H1 (cell line): ENCODE measurements around the gene NME3. TPM values are rescaled to one million over a fixed set of nuclear protein-coding genes. Genes with fewer than 3 reads are reported as not detected.

Experiments used
- CTCF ChIA-PET: fragments of 300-600 bp; sonication (Branson Sonifier 250); formaldehyde crosslinking; loops from one replicate; lab custom pipeline; 2021; ENCODE audit not compliant: partially characterized antibody; lab: Charles Lee
- POLR2A ChIA-PET: fragments of 300-600 bp; sonication (Branson Sonifier 250); formaldehyde crosslinking; loops from one replicate; lab custom pipeline; 2021; ENCODE audit warnings: inconsistent platforms; ENCODE audit not compliant: partially characterized antibody; lab: Charles Lee
- DNase-seq, 2 experiments: peaks; one replicate each; pipeline versions ENCODE4 v3.0.0 to v3.0.0-alpha.2; 2010 to 2022; ENCODE audit warnings: low spot score in 2 of 2, low read depth in 1 of 2, mixed read lengths in 1 of 2
- FAIRE-seq: peaks from 2 replicates; lab custom pipeline; 2011; peaks lifted over from hg19 to GRCh38; lab: Jason Lieb, UNC
- H2AFZ ChIP-seq: 2 replicates; pipeline ENCODE4 v1.8.1; 2012; ENCODE audit warnings: low read length, inconsistent platforms
- H2AK5ac ChIP-seq: 2 replicates; pipeline ENCODE4 v1.6.1; 2013; ENCODE audit warnings: low read depth, low read length
- H2BK120ac ChIP-seq: replicated peaks from 2 replicates; pipeline ENCODE3; 2013; ENCODE audit warnings: low read depth, low read length, inconsistent platforms
- H2BK12ac ChIP-seq: 2 replicates; pipeline ENCODE4 v1.6.1; 2013; ENCODE audit warnings: low read depth, low read length
- H2BK15ac ChIP-seq: 2 replicates; pipeline ENCODE4 v1.6.1; 2013; ENCODE audit warnings: low read length
- H2BK20ac ChIP-seq: 2 replicates; pipeline ENCODE4 v1.6.1; 2013; ENCODE audit warnings: low read length
- H2BK5ac ChIP-seq: 2 replicates; pipeline ENCODE4 v1.6.1; 2013; ENCODE audit warnings: low read depth, low read length
- H3K14ac ChIP-seq: 2 replicates; pipeline ENCODE4 v1.6.1; 2013; ENCODE audit warnings: inconsistent platforms; ENCODE audit not compliant: insufficient read length
- H3K18ac ChIP-seq: 2 replicates; pipeline ENCODE4 v1.6.1; 2013; ENCODE audit warnings: low read length; ENCODE audit errors: extremely low read depth
- H3K23ac ChIP-seq: 2 replicates; pipeline ENCODE4 v1.6.1; 2013; ENCODE audit warnings: inconsistent platforms; ENCODE audit not compliant: insufficient read length
- H3K23me2 ChIP-seq: 2 replicates; pipeline ENCODE4 v1.6.1; 2013; ENCODE audit warnings: low read depth, low read length
- H3K27ac ChIP-seq: 2 replicates; pipeline ENCODE4 v1.6.1; 2011; ENCODE audit warnings: low read depth, low read length, inconsistent platforms
- H3K27me3 ChIP-seq, 4 experiments: replicated peaks in 1 of 4; 1 replicate in 1 of 4; 2 replicates in 3 of 4; pipeline versions ENCODE4 v1.6.1 to v1.8.1; 2011 to 2013; ENCODE audit warnings: low read length in 3 of 4, mild to moderate bottlenecking in 3 of 4, inconsistent platforms in 2 of 4, mixed read lengths in 2 of 4, moderate library complexity in 1 of 4; ENCODE audit not compliant: control insufficient read depth in 3 of 4, insufficient read depth in 3 of 4; ENCODE audit errors: extremely low read depth in 1 of 4
- H3K36me3 ChIP-seq, 4 experiments: 2 replicates each; pipeline versions ENCODE4 v1.6.1 to v1.8.1; 2011 to 2013; ENCODE audit warnings: mild to moderate bottlenecking in 4 of 4, low read length in 3 of 4, moderate library complexity in 2 of 4, control low read depth in 1 of 4, inconsistent platforms in 1 of 4; ENCODE audit not compliant: insufficient read depth in 4 of 4, control insufficient read depth in 2 of 4
- H3K4ac ChIP-seq: replicated peaks from 2 replicates; pipeline ENCODE3; 2013; ENCODE audit warnings: low read length, low read depth, mixed read lengths, inconsistent platforms; ENCODE audit not compliant: insufficient read length
- H3K4me1 ChIP-seq, 4 experiments: replicated peaks in 1 of 4; 1 replicate in 1 of 4; 2 replicates in 3 of 4; pipeline versions ENCODE4 v1.6.1 to v1.8.1; 2011 to 2013; ENCODE audit warnings: low read length in 3 of 4, inconsistent platforms in 2 of 4, mixed read lengths in 1 of 4; ENCODE audit not compliant: insufficient read depth in 4 of 4, control insufficient read depth in 3 of 4
- H3K4me2 ChIP-seq, 2 experiments: 2 replicates each; pipeline versions ENCODE4 v1.6.1 to v1.8.1; 2011 to 2013; ENCODE audit warnings: low read depth in 2 of 2, low read length in 2 of 2, control low read depth in 1 of 2, inconsistent platforms in 1 of 2, mild to moderate bottlenecking in 1 of 2; ENCODE audit not compliant: insufficient read depth in 1 of 2
- H3K4me3 ChIP-seq, 4 experiments: fragments of 200-600, 300-600 bp in 1 of 4; sonication (generic), shearing (Covaris generic), sonication (Bioruptor Twin) in 1 of 4; 2 replicates each; pipeline versions ENCODE4 v1.5.1 to v1.8.1; 2011 to 2016; ENCODE audit warnings: low read length in 4 of 4, low read depth in 3 of 4, control low read depth in 2 of 4, inconsistent platforms in 2 of 4, mild to moderate bottlenecking in 2 of 4, mixed read lengths in 1 of 4, moderate library complexity in 1 of 4; ENCODE audit not compliant: insufficient read depth in 2 of 4; ENCODE audit errors: extremely low read depth in 1 of 4
- H3K56ac ChIP-seq: replicated peaks from 2 replicates; pipeline ENCODE3; 2013; ENCODE audit warnings: low read depth, mild to moderate bottlenecking, mixed read lengths, low read length, inconsistent platforms; ENCODE audit not compliant: insufficient read length
- H3K79me1 ChIP-seq: 2 replicates; pipeline ENCODE4 v1.6.1; 2013; ENCODE audit warnings: low read depth, low read length, control low read depth
- H3K79me2 ChIP-seq, 2 experiments: 2 replicates each; pipeline versions ENCODE4 v1.6.1 to v1.8.1; 2012 to 2013; ENCODE audit warnings: low read length in 2 of 2, mild to moderate bottlenecking in 2 of 2, inconsistent platforms in 1 of 2; ENCODE audit not compliant: insufficient read depth in 2 of 2, control insufficient read depth in 1 of 2
- H3K9ac ChIP-seq, 4 experiments: replicated peaks in 1 of 4; 1 replicate in 1 of 4; 2 replicates in 3 of 4; pipeline versions ENCODE4 v1.6.1 to v1.8.1; 2011 to 2013; ENCODE audit warnings: low read depth in 3 of 4, low read length in 3 of 4, control low read depth in 2 of 4, mild to moderate bottlenecking in 2 of 4, moderate library complexity in 2 of 4, inconsistent platforms in 1 of 4; ENCODE audit errors: extremely low read depth in 1 of 4
- H3K9me3 ChIP-seq, 2 experiments: 2 replicates each; pipeline versions ENCODE4 v1.6.1 to v1.8.1; 2012 to 2013; ENCODE audit warnings: mild to moderate bottlenecking in 2 of 2, moderate library complexity in 2 of 2, control low read depth in 1 of 2, inconsistent platforms in 1 of 2, low read depth in 1 of 2, low read length in 1 of 2, mixed read lengths in 1 of 2; ENCODE audit not compliant: insufficient read depth in 2 of 2
- H4K20me1 ChIP-seq, 2 experiments: replicated peaks in 1 of 2; 2 replicates each; pipeline versions ENCODE3 to v1.8.1; 2011 to 2013; ENCODE audit warnings: inconsistent platforms in 2 of 2, low read length in 2 of 2, mild to moderate bottlenecking in 1 of 2; ENCODE audit not compliant: insufficient read depth in 2 of 2, control insufficient read depth in 1 of 2
- H4K5ac ChIP-seq: 2 replicates; pipeline ENCODE4 v1.6.1; 2013; ENCODE audit warnings: low read length, low read depth, mixed read lengths, inconsistent platforms; ENCODE audit not compliant: insufficient read length
- H4K8ac ChIP-seq: 2 replicates; pipeline ENCODE4 v1.8.0; 2013; ENCODE audit warnings: mild to moderate bottlenecking, moderate library complexity, low read length, inconsistent platforms; ENCODE audit not compliant: insufficient read depth; ENCODE audit errors: extremely low read depth
- H4K91ac ChIP-seq: replicated peaks from 2 replicates; pipeline ENCODE3; 2013; ENCODE audit warnings: low read length, mixed read lengths, inconsistent platforms; ENCODE audit not compliant: insufficient read length
- BACH1 ChIP-seq: IDR thresholded peaks from 2 replicates; pipeline ENCODE4 v1.6.1; 2012; ENCODE audit warnings: low read length, improper control_type of control experiment
- CHD1 ChIP-seq: IDR thresholded peaks from 2 replicates; pipeline ENCODE4 v1.6.1; 2012; ENCODE audit warnings: low read depth, low read length, improper control_type of control experiment
- GABPA ChIP-seq: IDR thresholded peaks from 2 replicates; pipeline ENCODE4 v1.6.1; 2011; ENCODE audit warnings: mild to moderate bottlenecking, low read length, moderate library complexity, borderline replicate concordance; ENCODE audit not compliant: insufficient read depth
- GTF2F1 ChIP-seq: IDR thresholded peaks from 2 replicates; pipeline ENCODE4 v1.6.1; 2012; ENCODE audit warnings: low read depth, low read length, improper control_type of control experiment, borderline replicate concordance
- HDAC6 ChIP-seq: IDR thresholded peaks from one replicate; pipeline ENCODE4 v1.7.1; 2012; ENCODE audit warnings: low read depth, mild to moderate bottlenecking, inconsistent platforms, low read length, moderate library complexity
- KDM1A ChIP-seq: fragments of 200-600, 300-600 bp; sonication (generic); IDR thresholded peaks from 2 replicates; pipeline ENCODE4 v1.7.1; 2016; ENCODE audit warnings: mild to moderate bottlenecking, low read length, borderline replicate concordance
- KDM5A ChIP-seq: fragments of 200-600 bp; IDR thresholded peaks from 2 replicates; pipeline ENCODE4 v1.7.1; 2012; ENCODE audit warnings: mild to moderate bottlenecking, low read length, inconsistent platforms, mixed read lengths
- MAFK ChIP-seq: IDR thresholded peaks from 2 replicates; pipeline ENCODE4 v1.6.1; 2012; ENCODE audit warnings: low read depth, mild to moderate bottlenecking, improper control_type of control experiment, low read length
- PHF8 ChIP-seq: fragments of 200-600 bp; sonication (generic); conservative IDR thresholded peaks from 2 replicates; pipeline ENCODE4 v1.7.1; 2012; ENCODE audit warnings: low read depth, mild to moderate bottlenecking, inconsistent platforms, low read length, moderate library complexity
- POU5F1 ChIP-seq: IDR thresholded peaks from 2 replicates; pipeline ENCODE4 v1.6.1; 2011; ENCODE audit warnings: low read depth, mild to moderate bottlenecking, low read length, moderate library complexity
- RBBP5 ChIP-seq: IDR thresholded peaks from 2 replicates; pipeline ENCODE4 v1.7.1; 2012; ENCODE audit warnings: low read depth, mild to moderate bottlenecking, inconsistent platforms, low read length, moderate library complexity, borderline replicate concordance
- SRF ChIP-seq: IDR thresholded peaks from 2 replicates; pipeline ENCODE4 v1.6.1; 2011; ENCODE audit warnings: mild to moderate bottlenecking, low read depth, low read length, moderate library complexity
- TAF7 ChIP-seq: optimal IDR thresholded peaks from 2 replicates; pipeline ENCODE3; 2011; ENCODE audit warnings: low read depth, mild to moderate bottlenecking, inconsistent platforms, low read length, moderate library complexity, borderline replicate concordance
- TCF12 ChIP-seq: IDR thresholded peaks from 2 replicates; pipeline ENCODE4 v1.6.1; 2011; ENCODE audit warnings: low read depth, mild to moderate bottlenecking, low read length
- WGBS, 2 experiments: shearing (Covaris generic) in 1 of 2; methylation state at CpG; one replicate each; pipeline versions ENCODE4 v1.1.6 to v1.1.7; 2013 to 2015; ENCODE audit warnings: low lambda C conversion rate in 2 of 2, mixed read lengths in 2 of 2, inconsistent platforms in 1 of 2, low coverage in 1 of 2, missing lambda C conversion rate in 1 of 2; ENCODE audit not compliant: insufficient replicate concordance in 2 of 2, insufficient coverage in 1 of 2, insufficient read length in 1 of 2; ENCODE audit errors: extremely low coverage in 1 of 2, missing lambda C conversion rate in 1 of 2; 5-methylcytosine and 5-hydroxymethylcytosine counted together
- polyA plus RNA-seq, 7 experiments: library from polyadenylated mRNA; depleted of rRNA in 3 of 7; stranded (reverse) in 5 of 7; unstranded in 2 of 7; fragments of >200 nt in 5 of 7; fragments of 200-250 nt in 2 of 7; gene quantifications; 1 replicate in 5 of 7; 2 replicates in 1 of 7; 4 replicates in 1 of 7; pipeline versions ENCODE4 v1.2.1 to v1.2.3, GENCODE V29; 2011 to 2013; ENCODE audit warnings: missing spikeins in 2 of 7, mixed read lengths in 2 of 7
- total RNA-seq: library from RNA; stranded (reverse); fragmentation: NEBNext Ultra II Directional; extraction: Animal tissue kit (Norgen Biotek cat#: 25700); gene quantifications from 2 replicates; pipeline ENCODE4 v1.2.1, GENCODE V29; 2021

Gene NME3
- total and polyA plus RNA-seq, 2 of the 8 experiments (the other 6 are each of a cell fraction or from before 2014, with no cell fraction given) = 72.5 to 163 TPM

- Histone ChIP-seq H2AFZ (no peak overlapping the region), H3K79me2 (no peaks in the 10 kb centered on the region), H2AK5ac (no peak overlapping the region), H3K23me2 (no peaks in the 10 kb centered on the region), H3K36me3 (peaks cover 0 to 11% (median 2%) of the 10 kb centered on the region in 4 experiments; a peak in 3 of 8 replicates), H2BK12ac (no peak overlapping the region), H3K27ac (no peak overlapping the region), H3K14ac (no peak overlapping the region), H3K79me1 (0 out of 2 replicates have a peak, but pooled peaks cover 5% of the 10 kb centered on the region), H2BK5ac (no peak overlapping the region; the same call in 1 of the 2 replicates), H4K5ac (no peak overlapping the region), H4K20me1 (peaks cover 0 to 8% of the 10 kb centered on the region in 2 experiments), H3K4me3 (no peak overlapping the region), H3K27me3 (no peaks in the 10 kb centered on the region), H3K9ac (no peak overlapping the region), H3K4ac (no peak overlapping the region), H3K9me3 (peaks cover 6 to 10% of the 10 kb centered on the region in 2 experiments; a peak in 3 of 4 replicates), H4K91ac (no peak overlapping the region), H3K18ac (no peak overlapping the region), H3K4me2 (no peak overlapping the region), H2BK15ac (no peak overlapping the region), H4K8ac (0 out of 2 replicates have a peak overlapping the region, but pooled peaks have one; percentile 14), H2BK120ac (no peak overlapping the region), H3K23ac (no peak overlapping the region), H3K56ac (no peak overlapping the region), H2BK20ac (no peak overlapping the region), H3K4me1 (no peaks in the 10 kb centered on the region)
- POLR2A ChIA-PET = interaction anchor here (1.2 to 5.5 kb wide), 9 partner anchors 10 to 67 kb away, joined by 3 to 18 read pairs (median 4); partner anchors contain the start of genes JPT2 and MAPK8IP3
- CTCF ChIA-PET = interaction anchor here (0.7 to 3.1 kb wide), 3 partner anchors 10 to 39 kb away, joined by 3 to 12 read pairs (median 3); no protein-coding TSS in a partner anchor
- no peak for DNase-seq
- no peak for FAIRE-seq
- WGBS, 2 experiments = 96% methylated on average over 19 of the region's 24 CpGs; no CpG with 5 or more reads in 1 of the 2 experiments
- TF ChIP-seq GABPA (no peak), KDM5A (no peak), SRF (no peak), RBBP5 (no peak), MAFK (no peak), CHD1 (no peak), BACH1 (no peak), POU5F1 (no peak), TCF12 (no peak), GTF2F1 (no peak), TAF7 (no peak), HDAC6 (no peak), PHF8 (no peak), KDM1A (no peak)
Measured at GRCh38 chr16:1744338-1744840, 27.0 kb downstream of the NME3 start.
